K562 (cell line): ENCODE data around the gene LRP1. TPM values are rescaled to one million over a fixed set of nuclear protein-coding genes. Genes with fewer than 3 reads are reported as not detected.

Experiments used
- BRCA1 ChIP-seq, 2 experiments: fragments of 450-650 bp in 1 of 2; sonication (generic) in 1 of 2; formaldehyde crosslinking in 1 of 2; IDR thresholded peaks; 2 replicates each; pipeline versions ENCODE4 v1.5.0 to v1.6.1; 2017 to 2020; ENCODE audit warnings: mild to moderate bottlenecking in 1 of 2, missing genetic modification reagents in 1 of 2
- CEBPG ChIP-seq, 3 experiments: fragments of 200-800 bp in 1 of 3; sonication (Bioruptor generic) in 1 of 3; sonication (generic) in 1 of 3; formaldehyde crosslinking in 1 of 3; IDR thresholded peaks in 2 of 3; conservative IDR thresholded peaks in 1 of 3; 2 replicates each; pipeline versions ENCODE4 v1.6.1 to v1.8.0; 2016 to 2022; ENCODE audit warnings: missing compliant biosample characterization in 2 of 3, missing genetic modification characterization in 2 of 3, mild to moderate bottlenecking in 1 of 3, missing genetic modification reagents in 1 of 3
- CHAMP1 ChIP-seq: fragments of 450-650 bp; IDR thresholded peaks from 2 replicates; pipeline ENCODE4 v1.6.1; 2016; ENCODE audit warnings: mild to moderate bottlenecking
- CHD1 ChIP-seq: fragments of 200-600 bp; sonication (generic); IDR thresholded peaks from one replicate; pipeline ENCODE4 v1.6.1; 2012; ENCODE audit warnings: mild to moderate bottlenecking, moderate library complexity, low read length, inconsistent platforms
- ELK3 ChIP-seq: fragments of 450-650 bp; formaldehyde crosslinking; IDR thresholded peaks from 2 replicates; pipeline ENCODE4 v1.4.0; 2020; ENCODE audit warnings: mild to moderate bottlenecking
- FIP1L1 ChIP-seq: fragments of 200-400 bp; formaldehyde crosslinking; IDR thresholded peaks from 2 replicates; pipeline ENCODE4 v1.6.1; 2018; ENCODE audit warnings: mild to moderate bottlenecking, low read depth, low read length; ENCODE audit not compliant: poor library complexity, severe bottlenecking
- FOXK2 ChIP-seq, 2 experiments: fragments of 450-650 bp; IDR thresholded peaks in 1 of 2; conservative IDR thresholded peaks in 1 of 2; 2 replicates each; pipeline ENCODE4 v1.6.1; 2016; ENCODE audit warnings: low read depth in 2 of 2, mild to moderate bottlenecking in 1 of 2
- KLF10 ChIP-seq: fragments of 250-450 bp; sonication (Bioruptor Pico); IDR thresholded peaks from 2 replicates; pipeline ENCODE4 v1.6.1; 2021; ENCODE audit warnings: matching md5 sums
- MBD2 ChIP-seq: sonication (generic); IDR thresholded peaks from 2 replicates; pipeline ENCODE4 v1.6.1; 2016; ENCODE audit warnings: low read depth, borderline replicate concordance
- MCM2 ChIP-seq: fragments of 450-650 bp; IDR thresholded peaks from 2 replicates; pipeline ENCODE4 v1.6.1; 2017; ENCODE audit warnings: low read depth, mild to moderate bottlenecking
- NFATC3 ChIP-seq: fragments of 450-650 bp; IDR thresholded peaks from 2 replicates; pipeline ENCODE4 v1.6.1; 2017; ENCODE audit warnings: mild to moderate bottlenecking
- NKRF ChIP-seq: fragments of 450-650 bp; IDR thresholded peaks from 2 replicates; pipeline ENCODE4 v1.6.1; 2016; ENCODE audit warnings: borderline replicate concordance
- OTX1 ChIP-seq: fragments of 450-650 bp; formaldehyde crosslinking; IDR thresholded peaks from 2 replicates; pipeline ENCODE4 v1.4.0; 2022; ENCODE audit warnings: mild to moderate bottlenecking
- PCBP1 ChIP-seq: fragments of 200-400 bp; formaldehyde crosslinking; IDR thresholded peaks from 2 replicates; pipeline ENCODE4 v1.6.1; 2018; ENCODE audit warnings: mild to moderate bottlenecking, low read depth, low read length; ENCODE audit not compliant: poor library complexity, severe bottlenecking
- PPARD ChIP-seq: fragments of 250-450 bp; sonication (Bioruptor Pico); IDR thresholded peaks from 2 replicates; pipeline ENCODE4 v1.8.0; 2022; ENCODE audit warnings: inconsistent platforms, mild to moderate bottlenecking, moderate library complexity
- SMARCC2 ChIP-seq: fragments of 450-650 bp; IDR thresholded peaks from 2 replicates; pipeline ENCODE4 v1.6.1; 2017; ENCODE audit warnings: antibody characterized with exemption, moderate library complexity, mild to moderate bottlenecking, low read depth
- TCFL5 ChIP-seq: fragments of 250-450 bp; sonication (Bioruptor Pico); conservative IDR thresholded peaks from 2 replicates; pipeline ENCODE4 v1.6.1; 2021; ENCODE audit warnings: mild to moderate bottlenecking, moderate library complexity, matching md5 sums
- USF1 ChIP-seq: sonication (generic); formaldehyde crosslinking; IDR thresholded peaks from 2 replicates; pipeline ENCODE4 v1.9.0; 2022; ENCODE audit warnings: mild to moderate bottlenecking, missing genetic modification reagents
- ZBTB17 ChIP-seq: fragments of 450-650 bp; formaldehyde crosslinking; IDR thresholded peaks from 2 replicates; pipeline ENCODE4 v1.4.0; 2020; ENCODE audit warnings: mild to moderate bottlenecking
- ZBTB7A ChIP-seq: IDR thresholded peaks from 2 replicates; pipeline ENCODE4 v1.6.1; 2011; ENCODE audit warnings: low read depth, mild to moderate bottlenecking, low read length, moderate library complexity, borderline replicate concordance; ENCODE audit not compliant: control insufficient read depth
- ZNF347 ChIP-seq: fragments of 450-650 bp; formaldehyde crosslinking; IDR thresholded peaks from 2 replicates; pipeline ENCODE4 v1.4.0; 2020; ENCODE audit warnings: low read depth, mild to moderate bottlenecking, moderate library complexity
- polyA plus RNA-seq, 8 experiments: library from polyadenylated mRNA; depleted of rRNA in 4 of 8; stranded (reverse) in 5 of 8; unstranded in 3 of 8; fragments of >200 nt; fragmentation: Nextera tagmentation in 2 of 8; fragmentation: Illumina TruSeq in 1 of 8; extraction: Ambion mirVana in 2 of 8; extraction: Trizol in 1 of 8; gene quantifications; 2 replicates each; pipeline versions ENCODE4 v1.2.1 to v1.2.3, GENCODE V29; 2011 to 2014; ENCODE audit warnings: inconsistent platforms in 1 of 8, missing spikeins in 1 of 8
- total RNA-seq, 7 experiments: library from RNA; depleted of rRNA in 6 of 7; stranded (reverse); fragments of >200 nt in 6 of 7; fragmentation: Illumina TruSeq in 2 of 7; extraction: Trizol in 2 of 7; gene quantifications; 2 replicates each; pipeline versions ENCODE4 v1.2.1 to v1.2.3, GENCODE V29; 2011 to 2021; ENCODE audit warnings: low replicate concordance in 1 of 7

The LRP1 gene
- total and polyA plus RNA-seq, 9 of the 15 experiments (the other 6 are each of a cell fraction or from before 2014, with no cell fraction given) = 0.04 to 0.64 (median 0.19) TPM; not detected in 2

- TF ChIP-seq NKRF = no peak
- TF ChIP-seq PPARD (CRISPR knock-in tag) = no peak
- no peak for TF ChIP-seq KLF10
- no peak for TF ChIP-seq CEBPG (CRISPR knock-in tag; IDR thresholded peaks at IDR 0.05)
- TF ChIP-seq CEBPG (tag; conservative IDR thresholded peaks at IDR 0.05 in 1 of 2, IDR thresholded peaks at IDR 0.05 in 1 of 2) = no peak
- TF ChIP-seq FOXK2 (conservative IDR thresholded peaks at IDR 0.05 in 1 of 2, IDR thresholded peaks at IDR 0.05 in 1 of 2; ENCODE audit: low read depth in 2 of 2) = no peak
- TF ChIP-seq PCBP1 = peak; percentile 50
- TF ChIP-seq BRCA1 (IDR thresholded peaks at IDR 0.05) = no peak
- 0 out of 2 replicates have a peak, but pooled peaks have one; percentile 27 for TF ChIP-seq BRCA1 (CRISPR knock-in tag; IDR thresholded peaks at IDR 0.05)
- TF ChIP-seq MBD2 = no peak
- no peak for TF ChIP-seq MCM2
- peak; percentile 45; the same call in 1 of the 2 replicates for TF ChIP-seq ZBTB7A
- TF ChIP-seq FIP1L1 = no peak
- no peak for TF ChIP-seq SMARCC2
- no peak for TF ChIP-seq ELK3 (CRISPR knock-in tag)
- no peak for TF ChIP-seq OTX1 (CRISPR knock-in tag)
- no peak for TF ChIP-seq NFATC3
- TF ChIP-seq CHAMP1 = no peak
- TF ChIP-seq ZNF347 (CRISPR knock-in tag) = no peak
- TF ChIP-seq CHD1 = no peak
- TF ChIP-seq TCFL5 (CRISPR knock-in tag) = no peak
- TF ChIP-seq USF1 (CRISPR knock-in tag) = no peak
- TF ChIP-seq ZBTB17 (CRISPR knock-in tag) = no peak
Measured at GRCh38 chr12:57237932-57238853, 109.9 kb downstream of the LRP1 start (continued).
